Gastrocnemius medialis (tissue), 4 donors: ENCODE measurements around the gene HAPLN2.

Source experiments
- CTCF ChIP-seq, 5 experiments: fragments of 450-650 bp in 3 of 5; fragments of 200-600 bp in 2 of 5; sonication (generic) in 2 of 5; IDR thresholded peaks in 4 of 5; conservative IDR thresholded peaks in 1 of 5; 1 replicate in 4 of 5; 2 replicates in 1 of 5; pipeline ENCODE4 v1.5.1; 2016 to 2019; ENCODE audit warnings: antibody characterized with exemption in 5 of 5, mild to moderate bottlenecking in 3 of 5, moderate library complexity in 3 of 5
- POLR2A ChIP-seq, 2 donors: fragments of 450-650 bp; IDR thresholded peaks; one replicate each; pipeline ENCODE4 v1.6.1; 2017; ENCODE audit warnings: antibody characterized with exemption in 2 of 2, mild to moderate bottlenecking in 2 of 2, moderate library complexity in 2 of 2

- no peak for TF ChIP-seq CTCF (IDR thresholded peaks at IDR 0.05 in 4 of 5, conservative IDR thresholded peaks at IDR 0.05 in 1 of 5)
- no peak for TF ChIP-seq POLR2A (IDR thresholded peaks at IDR 0.05)
These were observed 23.2 kb downstream of the HAPLN2 start for GRCh38 chr1:156642265-156643048.
